OCI-LY7 (cell line): ENCODE data around the gene SORCS3. TPM values are rescaled to one million over a fixed set of nuclear protein-coding genes. Genes with fewer than 3 reads are reported as not detected.

Source experiments
- BruUV-seq: library from RNA; stranded (reverse); fragments of 400-500 nt; replicated peaks from 2 replicates; lab custom pipeline; 2021; lab: Mats Ljungman, UMichigan
- CTCF ChIA-PET: fragments of 300-600 bp; sonication (Branson Sonifier 250); formaldehyde crosslinking; loops from one replicate; lab custom pipeline; 2022; ENCODE audit warnings: antibody characterized with exemption; ENCODE audit not compliant: unreplicated experiment; lab: Charles Lee
- POLR2A ChIA-PET: fragments of 300-600 bp; sonication (Branson Sonifier 250); formaldehyde crosslinking; loops from one replicate; lab custom pipeline; 2022; ENCODE audit warnings: antibody characterized with exemption; lab: Charles Lee
- DNase-seq: peaks from one replicate; pipeline ENCODE4 v3.0.0-alpha.2; 2015; ENCODE audit warnings: low spot score
- H2AFZ ChIP-seq: fragments of 200-600 bp; sonication (generic), shearing (Covaris generic); 2 replicates; pipeline ENCODE4 v1.6.1; 2014; ENCODE audit warnings: mild to moderate bottlenecking, antibody characterized with exemption, low read length, moderate library complexity
- H3K27ac ChIP-seq: fragments of 200-600 bp; sonication (generic); 2 replicates; pipeline ENCODE4 v1.5.1; 2014; ENCODE audit warnings: mixed run types, low read depth, mild to moderate bottlenecking, moderate library complexity, low read length, inconsistent platforms; ENCODE audit not compliant: poor library complexity, severe bottlenecking
- H3K36me3 ChIP-seq: fragments of 200-600 bp; sonication (generic); 2 replicates; pipeline ENCODE4 v1.6.1; 2014; ENCODE audit warnings: mild to moderate bottlenecking, antibody characterized with exemption, low read length, moderate library complexity, mixed read lengths; ENCODE audit not compliant: insufficient read depth
- H3K4me1 ChIP-seq: fragments of 200-600 bp; sonication (generic); 2 replicates; pipeline ENCODE4 v1.5.1; 2014; ENCODE audit warnings: mild to moderate bottlenecking, low read length; ENCODE audit not compliant: insufficient read depth, poor library complexity, severe bottlenecking
- H3K4me2 ChIP-seq: fragments of 200-600 bp; sonication (generic); 2 replicates; pipeline ENCODE4 v1.6.1; 2014; ENCODE audit warnings: mild to moderate bottlenecking, low read length
- H3K4me3 ChIP-seq: fragments of 200-600 bp; sonication (generic); 2 replicates; pipeline ENCODE4 v1.5.1; 2014; ENCODE audit warnings: mild to moderate bottlenecking, low read depth, low read length; ENCODE audit not compliant: poor library complexity, severe bottlenecking
- H3K79me2 ChIP-seq: fragments of 200-600 bp; sonication (generic); 2 replicates; pipeline ENCODE4 v1.6.1; 2016; ENCODE audit warnings: low read depth, mild to moderate bottlenecking, low read length, moderate library complexity, mixed read lengths; ENCODE audit not compliant: insufficient read depth
- H3K9me2 ChIP-seq: fragments of 200-600 bp; sonication (generic); 2 replicates; pipeline ENCODE4 v1.6.1; 2016; ENCODE audit warnings: mild to moderate bottlenecking, low read length, mixed read lengths; ENCODE audit not compliant: insufficient read depth
- H3K9me3 ChIP-seq: fragments of 200-600 bp; sonication (generic); 2 replicates; pipeline ENCODE4 v1.6.1; 2014; ENCODE audit warnings: mild to moderate bottlenecking, mixed run types, low read length, mixed read lengths
- H4K20me1 ChIP-seq: fragments of 200-600 bp; sonication (generic); 2 replicates; pipeline ENCODE4 v1.6.1; 2014; ENCODE audit warnings: mild to moderate bottlenecking, antibody characterized with exemption, low read length, moderate library complexity, mixed read lengths; ENCODE audit not compliant: insufficient read depth
- EZH2phosphoT487 ChIP-seq: fragments of 200-600 bp; sonication (generic); IDR thresholded peaks from 2 replicates; pipeline ENCODE4 v1.6.1; 2018; ENCODE audit warnings: low read depth, borderline replicate concordance, mild to moderate bottlenecking, mixed run types, antibody characterized with exemption, low read length, moderate library complexity, mixed read lengths
- intact Hi-C: fragments of 100-400 bp; cut with micrococcal nuclease; formaldehyde crosslinking; loops from one replicate; pipeline ENCODE4 v1.10.0; 2022; ENCODE audit not compliant: unreplicated experiment
- total RNA-seq, 2 experiments: library from RNA; depleted of rRNA in 1 of 2; stranded (reverse); fragments of >200 nt in 1 of 2; shearing (Covaris generic) in 1 of 2; gene quantifications; 2 replicates each; pipeline ENCODE4 v1.2.3, GENCODE V29; 2014 to 2022
- TF ChIP-seq, protein P1 (sequence below): fragments of 200-600 bp; sonication (generic); conservative IDR thresholded peaks from 2 replicates; pipeline ENCODE4 v1.5.1; 2014; ENCODE audit warnings: mild to moderate bottlenecking, antibody characterized with exemption, low read length, moderate library complexity, mixed read lengths

Gene SORCS3
- total RNA-seq, 2 experiments from 2014 or later: not detected

DNA sequence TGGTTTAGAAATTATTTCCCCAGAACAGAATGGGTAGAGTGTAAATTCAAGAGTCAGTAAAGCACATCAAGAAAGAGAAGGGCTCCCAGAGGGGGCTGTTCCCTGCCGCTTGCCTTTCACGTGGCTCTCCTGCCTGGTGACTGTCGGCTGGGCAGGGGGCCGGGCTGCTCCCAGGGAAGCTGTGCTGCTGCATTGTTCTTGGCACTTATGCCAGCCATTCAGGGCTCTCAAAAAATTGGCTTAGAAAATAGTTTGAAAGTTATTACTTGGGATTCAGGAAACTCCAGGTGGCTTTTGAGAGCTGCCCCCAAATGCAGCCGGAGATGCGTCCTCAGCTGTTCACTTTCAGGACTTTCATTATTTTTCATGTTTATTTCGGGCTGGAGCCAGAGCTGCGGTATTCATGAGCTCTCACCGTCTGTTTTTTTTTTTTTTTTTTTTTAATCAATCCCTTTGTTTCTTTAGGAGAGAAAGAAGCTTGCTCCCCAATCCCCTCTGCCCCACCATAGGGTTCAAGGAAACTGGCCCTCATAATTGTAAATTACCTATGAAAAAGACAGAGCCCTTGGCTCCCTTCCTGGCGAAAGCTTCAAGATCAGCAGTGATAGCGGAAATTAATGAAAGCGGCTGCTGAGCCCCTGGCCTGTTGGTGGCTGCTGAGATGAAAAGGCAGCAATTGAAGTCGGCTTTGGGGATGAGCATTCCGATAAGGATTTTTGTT, 94.1 kb downstream of the SORCS3 start:
- Histone ChIP-seq H3K4me2 (no peak overlapping the region), H3K4me3 (no peak overlapping the region), H3K79me2 (no peaks in the 10 kb centered on the region), H2AFZ (no peak overlapping the region), H3K9me3 (no peaks in the 10 kb centered on the region), H3K27ac (no peak overlapping the region), H3K9me2 (no peaks in the 10 kb centered on the region), H4K20me1 (no peaks in the 10 kb centered on the region), H3K4me1 (no peaks in the 10 kb centered on the region), H3K36me3 (no peaks in the 10 kb centered on the region)
- CTCF ChIA-PET: no interaction called here
- POLR2A ChIA-PET: interaction anchor here (0.5 kb wide), 1 partner anchor 32 kb away, joined by 4 read pairs; no protein-coding TSS in a partner anchor
- no peak for DNase-seq
- BruUV-seq: no TSS peak
- TF ChIP-seq, protein P1, sequence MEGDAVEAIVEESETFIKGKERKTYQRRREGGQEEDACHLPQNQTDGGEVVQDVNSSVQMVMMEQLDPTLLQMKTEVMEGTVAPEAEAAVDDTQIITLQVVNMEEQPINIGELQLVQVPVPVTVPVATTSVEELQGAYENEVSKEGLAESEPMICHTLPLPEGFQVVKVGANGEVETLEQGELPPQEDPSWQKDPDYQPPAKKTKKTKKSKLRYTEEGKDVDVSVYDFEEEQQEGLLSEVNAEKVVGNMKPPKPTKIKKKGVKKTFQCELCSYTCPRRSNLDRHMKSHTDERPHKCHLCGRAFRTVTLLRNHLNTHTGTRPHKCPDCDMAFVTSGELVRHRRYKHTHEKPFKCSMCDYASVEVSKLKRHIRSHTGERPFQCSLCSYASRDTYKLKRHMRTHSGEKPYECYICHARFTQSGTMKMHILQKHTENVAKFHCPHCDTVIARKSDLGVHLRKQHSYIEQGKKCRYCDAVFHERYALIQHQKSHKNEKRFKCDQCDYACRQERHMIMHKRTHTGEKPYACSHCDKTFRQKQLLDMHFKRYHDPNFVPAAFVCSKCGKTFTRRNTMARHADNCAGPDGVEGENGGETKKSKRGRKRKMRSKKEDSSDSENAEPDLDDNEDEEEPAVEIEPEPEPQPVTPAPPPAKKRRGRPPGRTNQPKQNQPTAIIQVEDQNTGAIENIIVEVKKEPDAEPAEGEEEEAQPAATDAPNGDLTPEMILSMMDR: no peak
- no peak for TF ChIP-seq EZH2phosphoT487
- intact Hi-C loops: no loop called here

DNA sequence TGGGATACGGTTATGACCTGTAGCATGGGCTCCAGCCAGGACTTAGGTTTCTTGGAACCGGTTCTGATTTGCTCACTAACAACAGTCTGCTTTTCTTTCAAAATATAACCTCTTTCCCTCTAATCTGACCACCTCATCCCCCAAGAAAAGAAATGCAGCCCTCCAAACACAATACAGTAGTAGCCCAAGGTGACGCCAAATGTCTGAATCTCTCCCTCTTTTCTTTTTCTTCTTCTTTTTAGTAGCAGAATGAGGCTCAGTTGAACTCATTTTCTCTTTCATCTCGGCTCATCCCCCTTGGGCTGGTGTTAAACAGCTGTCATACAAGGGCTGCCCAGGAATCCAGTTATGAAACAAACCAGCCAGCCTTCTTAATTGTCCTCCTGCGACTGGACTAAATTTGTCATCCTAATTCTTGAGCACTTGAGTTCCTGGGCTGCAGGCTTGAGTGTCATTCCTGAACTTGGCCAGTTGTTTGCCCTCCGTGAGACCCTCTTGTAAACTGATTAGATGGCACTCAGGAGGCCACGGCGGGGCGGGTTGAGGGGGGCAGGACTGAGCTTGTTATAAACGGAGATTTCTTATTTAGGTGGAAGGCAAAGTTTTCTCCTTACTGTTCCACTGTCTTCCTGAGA, 94.8 kb downstream of the SORCS3 start:
- intact Hi-C loops: no loop called here
- H3K9me2 ChIP-seq: no peaks in the 10 kb centered on the region
- no peak for DNase-seq
- H4K20me1 ChIP-seq: no peaks in the 10 kb centered on the region
- no peak overlapping the region for H3K4me3 ChIP-seq
- H3K4me2 ChIP-seq: no peak overlapping the region
- no peaks in the 10 kb centered on the region for H3K4me1 ChIP-seq
- H2AFZ ChIP-seq: no peak overlapping the region
- ChIA-PET POLR2A (no interaction called here), CTCF (no interaction called here)
- no peaks in the 10 kb centered on the region for H3K9me3 ChIP-seq
- H3K27ac ChIP-seq: no peak overlapping the region
- no TSS peak for BruUV-seq
- TF ChIP-seq, protein P1: no peak
- TF ChIP-seq EZH2phosphoT487: no peak
- no peaks in the 10 kb centered on the region for H3K79me2 ChIP-seq
- H3K36me3 ChIP-seq: no peaks in the 10 kb centered on the region

DNA sequence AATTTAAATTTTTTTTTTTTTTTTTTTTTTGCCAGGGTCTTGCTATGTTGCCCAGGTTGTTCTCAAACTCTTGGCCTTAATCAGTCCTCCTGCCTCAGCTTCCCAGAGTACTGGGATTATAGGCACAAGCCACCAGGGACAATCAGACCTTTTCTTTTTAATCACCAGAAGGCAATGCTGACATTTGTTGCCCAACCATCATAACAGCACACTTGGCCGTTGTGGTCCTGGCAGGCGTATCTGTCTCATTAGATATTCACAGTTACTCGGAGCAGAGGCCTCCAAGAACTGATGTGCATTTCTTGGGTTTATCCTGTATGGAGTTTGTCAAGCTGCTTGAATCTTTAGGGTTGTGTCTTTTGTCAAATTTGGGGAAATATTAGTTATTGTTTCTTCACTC, 100.0 kb downstream of the SORCS3 start:
- Histone ChIP-seq H3K4me2 (no peak overlapping the region), H2AFZ (no peak overlapping the region), H3K9me3 (no peaks in the 10 kb centered on the region), H3K9me2 (no peaks in the 10 kb centered on the region), H4K20me1 (no peaks in the 10 kb centered on the region), H3K4me1 (no peaks in the 10 kb centered on the region), H3K4me3 (no peak overlapping the region), H3K27ac (no peak overlapping the region), H3K79me2 (no peaks in the 10 kb centered on the region), H3K36me3 (no peaks in the 10 kb centered on the region)
- ChIA-PET POLR2A (interaction anchor here (0.6 kb wide), 2 partner anchors 83 to 95 kb away, joined by 3 to 5 read pairs; no protein-coding TSS in a partner anchor), CTCF (no interaction called here)
- no TSS peak for BruUV-seq
- no peak for DNase-seq
- TF ChIP-seq, protein P1: no peak
- no peak for TF ChIP-seq EZH2phosphoT487
- intact Hi-C loops: no loop called here
